K562 (cell line): ENCODE data around the gene EPHB2. TPM values are rescaled to one million over a fixed set of nuclear protein-coding genes. Genes with fewer than 3 reads are reported as not detected.

ENCODE experiments used
- ATAC-seq: fragments of 200-7000 bp; cut with Tn5 transposase; 3 replicates; pipeline ENCODE4 v1.9.1; 2020; ENCODE audit warnings: moderate library complexity
- BruUV-seq: library from RNA; stranded (reverse); fragments of 400-500 nt; replicated peaks from 2 replicates; lab custom pipeline; 2021; lab: Mats Ljungman, UMichigan
- CTCF ChIA-PET: fragments of 300-600 bp; formaldehyde crosslinking; extraction: SDS; loops from one replicate; lab custom pipeline; 2021; ENCODE audit warnings: low intra/inter-chr PET ratio; lab: Yijun Ruan, JAX
- POLR2A ChIA-PET: fragments of 300-600, 350-650 bp; sonication (Branson Sonifier 250); formaldehyde crosslinking; extraction: SDS; loops from one replicate; lab custom pipeline; 2021; ENCODE audit warnings: antibody characterized with exemption, inconsistent platforms; lab: Yijun Ruan, JAX
- DNase-seq, 4 experiments: peaks; one replicate each; pipeline versions ENCODE4 v3.0.0 to v3.0.0-alpha.2; 2011 to 2018; ENCODE audit warnings: low spot score in 3 of 4, mixed read lengths in 3 of 4; ENCODE audit errors: extremely low read depth in 1 of 4
- FAIRE-seq: peaks from 2 replicates; lab custom pipeline; 2011; peaks lifted over from hg19 to GRCh38; lab: Jason Lieb, UNC
- H2AFZ ChIP-seq: 2 replicates; pipeline ENCODE4 v1.6.0; 2011; ENCODE audit warnings: low read depth, low read length, control low read depth, inconsistent platforms
- H3K27ac ChIP-seq: fragments of 200-600 bp; 3 replicates; pipeline ENCODE4 v1.8.0; 2011; ENCODE audit warnings: low read depth, mild to moderate bottlenecking, control low read depth, inconsistent platforms, low read length, moderate library complexity, mixed read lengths; ENCODE audit errors: extremely low read depth
- H3K27me3 ChIP-seq, 2 experiments: fragments of 300-600 bp in 1 of 2; 2 replicates in 1 of 2; 3 replicates in 1 of 2; pipeline versions ENCODE4 v1.6.0 to v1.8.0; 2011; ENCODE audit warnings: inconsistent platforms in 2 of 2, low read length in 2 of 2, mild to moderate bottlenecking in 1 of 2, mixed read lengths in 1 of 2, moderate library complexity in 1 of 2; ENCODE audit not compliant: control insufficient read depth in 2 of 2, insufficient read depth in 2 of 2
- H3K36me3 ChIP-seq: fragments of 300-600 bp; 3 replicates; pipeline ENCODE4 v1.8.0; 2011; ENCODE audit warnings: mild to moderate bottlenecking, low read length, inconsistent platforms; ENCODE audit not compliant: control insufficient read depth, insufficient read depth
- H3K4me1 ChIP-seq, 2 experiments: fragments of 200-600 bp in 1 of 2; replicated peaks in 1 of 2; 2 replicates in 1 of 2; 3 replicates in 1 of 2; pipeline versions ENCODE4 v1.5.1 to v1.8.0; 2011; ENCODE audit warnings: inconsistent platforms in 2 of 2, low read length in 2 of 2, mild to moderate bottlenecking in 1 of 2, mixed read lengths in 1 of 2, moderate library complexity in 1 of 2; ENCODE audit not compliant: control insufficient read depth in 2 of 2, insufficient read depth in 2 of 2
- H3K4me2 ChIP-seq: 2 replicates; pipeline ENCODE4 v1.6.1; 2011; ENCODE audit warnings: low read length, control low read depth, inconsistent platforms, mixed read lengths; ENCODE audit not compliant: insufficient read depth
- H3K4me3 ChIP-seq: fragments of 200-600 bp; sonication (generic), shearing (Covaris generic); 2 replicates; pipeline ENCODE4 v1.5.1; 2016; ENCODE audit warnings: control low read depth, inconsistent platforms
- H3K79me2 ChIP-seq: fragments of 200-600 bp; 3 replicates; pipeline ENCODE4 v1.8.0; 2011; ENCODE audit warnings: low read length, inconsistent platforms; ENCODE audit not compliant: control insufficient read depth, insufficient read depth
- H3K9ac ChIP-seq, 2 experiments: 2 replicates each; pipeline versions ENCODE4 v1.6.0 to v1.6.1; 2011; ENCODE audit warnings: low read depth in 2 of 2, low read length in 2 of 2, control low read depth in 1 of 2, inconsistent platforms in 1 of 2, mild to moderate bottlenecking in 1 of 2, mixed read lengths in 1 of 2; ENCODE audit not compliant: insufficient read depth in 1 of 2
- H3K9me1 ChIP-seq: one replicate; pipeline ENCODE4 v1.6.0; 2011; ENCODE audit warnings: inconsistent platforms, mild to moderate bottlenecking, low read length, moderate library complexity; ENCODE audit not compliant: control insufficient read depth, insufficient read depth
- H3K9me3 ChIP-seq: replicated peaks from 2 replicates; pipeline ENCODE4 v1.5.1; 2011; ENCODE audit warnings: low read depth, low read length, inconsistent platforms; ENCODE audit not compliant: control insufficient read depth, insufficient read depth
- H4K20me1 ChIP-seq: replicated peaks from 2 replicates; pipeline ENCODE4 v1.6.1; 2011; ENCODE audit warnings: low read length, inconsistent platforms, mixed read lengths; ENCODE audit not compliant: control insufficient read depth, insufficient read depth
- HNRNPL ChIP-seq: fragments of 200-400 bp; formaldehyde crosslinking; IDR thresholded peaks from 2 replicates; pipeline ENCODE4 v1.6.1; 2017; ENCODE audit warnings: low read depth, mild to moderate bottlenecking, low read length
- PPARD ChIP-seq: fragments of 250-450 bp; sonication (Bioruptor Pico); IDR thresholded peaks from 2 replicates; pipeline ENCODE4 v1.8.0; 2022; ENCODE audit warnings: inconsistent platforms, mild to moderate bottlenecking, moderate library complexity
- PREB ChIP-seq: sonication (generic); formaldehyde crosslinking; IDR thresholded peaks from 2 replicates; pipeline ENCODE4 v1.8.1; 2023; ENCODE audit warnings: mild to moderate bottlenecking, missing genetic modification reagents
- PTTG1 ChIP-seq: fragments of 450-650 bp; IDR thresholded peaks from 2 replicates; pipeline ENCODE4 v1.6.1; 2016; ENCODE audit warnings: low read depth, mild to moderate bottlenecking, missing genetic modification characterization, missing compliant biosample characterization
- TEAD2 ChIP-seq: fragments of 450-650 bp; IDR thresholded peaks from 2 replicates; pipeline ENCODE4 v1.6.1; 2016; ENCODE audit warnings: missing genetic modification characterization, control low read depth, missing compliant biosample characterization
- TRIM25 ChIP-seq: fragments of 450-650 bp; IDR thresholded peaks from 2 replicates; pipeline ENCODE4 v1.7.0; 2016; ENCODE audit warnings: borderline replicate concordance
- ZNF23 ChIP-seq: fragments of 250-450 bp; sonication (Bioruptor Pico); IDR thresholded peaks from 2 replicates; pipeline ENCODE4 v1.4.0; 2020; ENCODE audit warnings: mild to moderate bottlenecking
- ZNF766 ChIP-seq: fragments of 200-800 bp; sonication (Bioruptor generic); conservative IDR thresholded peaks from 2 replicates; pipeline ENCODE4 v1.6.1; 2016; ENCODE audit warnings: missing genetic modification characterization, missing compliant biosample characterization
- WGBS: fragments of 100-300 bp; shearing (Covaris generic); methylation state at CpG from one replicate; pipeline ENCODE4 v1.1.6; 2016; ENCODE audit warnings: low coverage, mixed read lengths; ENCODE audit not compliant: insufficient coverage; ENCODE audit errors: missing lambda C conversion rate; 5-methylcytosine and 5-hydroxymethylcytosine counted together
- in situ Hi-C: fragments of 300-500 bp; cut with MboI; formaldehyde crosslinking; loops from 4 replicates; pipeline ENCODE4 v1.15.0; 2018; ENCODE audit warnings: inconsistent platforms, mixed read lengths
- intact Hi-C: fragments of 100-400 bp; cut with micrococcal nuclease; formaldehyde crosslinking; loops from 2 replicates; pipeline ENCODE4 v1.14.2; 2022
- polyA plus RNA-seq, 8 experiments: library from polyadenylated mRNA; depleted of rRNA in 4 of 8; stranded (reverse) in 5 of 8; unstranded in 3 of 8; fragments of >200 nt; fragmentation: Nextera tagmentation in 2 of 8; fragmentation: Illumina TruSeq in 1 of 8; extraction: Ambion mirVana in 2 of 8; extraction: Trizol in 1 of 8; gene quantifications; 2 replicates each; pipeline versions ENCODE4 v1.2.1 to v1.2.3, GENCODE V29; 2011 to 2014; ENCODE audit warnings: inconsistent platforms in 1 of 8, missing spikeins in 1 of 8
- total RNA-seq, 7 experiments: library from RNA; depleted of rRNA in 6 of 7; stranded (reverse); fragments of >200 nt in 6 of 7; fragmentation: Illumina TruSeq in 2 of 7; extraction: Trizol in 2 of 7; gene quantifications; 2 replicates each; pipeline versions ENCODE4 v1.2.1 to v1.2.3, GENCODE V29; 2011 to 2021; ENCODE audit warnings: low replicate concordance in 1 of 7

The EPHB2 gene
- total and polyA plus RNA-seq, 9 of the 15 experiments (the other 6 are each of a cell fraction or from before 2014, with no cell fraction given), result not detected

GRCh38 chr1:22666412-22666811, 44.2 kb upstream of the EPHB2 start:
- peak; percentile 51 for FAIRE-seq

More at GRCh38 chr1:22666412-22666811, 44.2 kb upstream of the EPHB2 start:
- CTCF ChIA-PET, result interaction anchor here (1.6 kb wide), 1 partner anchor 264 kb away, joined by 9 read pairs; no protein-coding TSS in a partner anchor
- Histone ChIP-seq H3K4me1 (peaks cover 0 to 4% of the 10 kb centered on the region in 2 experiments; a peak in 1 of 5 replicates), H3K4me3 (no peak overlapping the region), H3K27me3 (peaks cover 5 to 53% of the 10 kb centered on the region in 2 experiments; a peak in 3 of 5 replicates), H3K4me2 (no peak overlapping the region), H2AFZ (no peak overlapping the region), H3K27ac (no peak overlapping the region), H3K36me3 (no peaks in the 10 kb centered on the region), H3K9me1 (no peaks in the 10 kb centered on the region), H3K9ac (no peak overlapping the region), H3K79me2 (no peaks in the 10 kb centered on the region), H3K9me3 (no peaks in the 10 kb centered on the region), H4K20me1 (no peaks in the 10 kb centered on the region; the same call in 1 of the 2 replicates)
- BruUV-seq, result no TSS peak
- POLR2A ChIA-PET, result no interaction called here
- DNase-seq (no peak), ATAC-seq (no peak)
- no peak for TF ChIP-seq ZNF766
- no peak for TF ChIP-seq HNRNPL
- TF ChIP-seq PTTG1, result no peak
- TF ChIP-seq PPARD (CRISPR knock-in tag), result no peak
- TF ChIP-seq TRIM25, result no peak
- no peak for TF ChIP-seq PREB (CRISPR knock-in tag)
- TF ChIP-seq TEAD2 (tag), result no peak
- TF ChIP-seq ZNF23, result no peak
- in situ Hi-C loops (no loop called here), intact Hi-C loops (no loop called here)
- WGBS, result 0% methylated on average over 2 of the region's 2 CpGs
